Measurements from ENCODE around the gene NELFE.

NELFE gene

GRCh38 chr6:31971993-31972708 lies 13.4 kb upstream of the NELFE start, which contains the start of gene DXO:
Gene DXO, minus strand, starts transcription at chr6:31972138. Its CDS starts 463 bp downstream, at chr6:31971675.
- DNase-seq, result peak; percentile 98

- DNase-seq, result no peak
Observed at GRCh38 chr6:31971279-31971992, 12.7 kb upstream of the NELFE start.

- no peak for DNase-seq
Observed at GRCh38 chr6:31970604-31971271, 12.0 kb upstream of the NELFE start.

- no peak for DNase-seq
Observed at GRCh38 chr6:31969712-31970603, 11.2 kb upstream of the NELFE start.

- no peak for DNase-seq
Observed at GRCh38 chr6:31968791-31969711, 10.3 kb upstream of the NELFE start.

GRCh38 chr6:31968326-31968725 lies 9.6 kb upstream of the NELFE start:
- DNase-seq, result no peak

- DNase-seq, result no peak
Observed at GRCh38 chr6:31967926-31968320, 9.2 kb upstream of the NELFE start.

GRCh38 chr6:31966997-31967925 lies 8.5 kb upstream of the NELFE start:
- DNase-seq, result no peak

GRCh38 chr6:31966506-31966905 lies 7.7 kb upstream of the NELFE start:
- DNase-seq, result no peak

- DNase-seq, result no peak
Observed at GRCh38 chr6:31965700-31966099, 6.9 kb upstream of the NELFE start.

- no peak for DNase-seq
Observed at GRCh38 chr6:31963921-31964320, 5.2 kb upstream of the NELFE start.

GRCh38 chr6:31961616-31962015 lies 2.8 kb upstream of the NELFE start:
- no peak for DNase-seq

GRCh38 chr6:31958412-31958740 lies 395 bp downstream of the NELFE start:
- DNase-seq, result no peak

GRCh38 chr6:31956796-31957195 lies 2.0 kb downstream of the NELFE start:
- no peak for DNase-seq

- no peak for DNase-seq
Observed at GRCh38 chr6:31954511-31954910, 4.3 kb downstream of the NELFE start.

GRCh38 chr6:31952890-31953289 lies 5.9 kb downstream of the NELFE start:
- no peak for DNase-seq

- DNase-seq, result peak; percentile 44
Observed at GRCh38 chr6:31952140-31952805, 6.5 kb downstream of the NELFE start.

- no peak for DNase-seq
Observed at GRCh38 chr6:31949926-31950548, 8.7 kb downstream of the NELFE start.

GRCh38 chr6:31948753-31949413 lies 9.9 kb downstream of the NELFE start:
- DNase-seq, result no peak

Measured in stimulated activated CD4-positive, alpha-beta T cell treated with anti-CD3 and anti-CD28 coated beads, Interleukin-4, amount 100 ng/mL, for 24 hours (primary cell).